Jurkat, Clone E6-1 (cell line): Measurements from ENCODE around the gene MGLL.
"Not testable (repeated sequence)": the region's sequence is repeated elsewhere in the genome, so short reads cannot be mapped to it uniquely, and the experiment has no call there.

ENCODE experiments used
- DNase-seq: peaks from one replicate; pipeline ENCODE4 v3.0.0-alpha.2; 2011; ENCODE audit warnings: low read depth, low spot score
- H3K4me3 ChIP-seq: 2 replicates; pipeline ENCODE4 v1.5.1; 2011; ENCODE audit warnings: mild to moderate bottlenecking, low read length, control low read depth, moderate library complexity

Gene MGLL

DNA sequence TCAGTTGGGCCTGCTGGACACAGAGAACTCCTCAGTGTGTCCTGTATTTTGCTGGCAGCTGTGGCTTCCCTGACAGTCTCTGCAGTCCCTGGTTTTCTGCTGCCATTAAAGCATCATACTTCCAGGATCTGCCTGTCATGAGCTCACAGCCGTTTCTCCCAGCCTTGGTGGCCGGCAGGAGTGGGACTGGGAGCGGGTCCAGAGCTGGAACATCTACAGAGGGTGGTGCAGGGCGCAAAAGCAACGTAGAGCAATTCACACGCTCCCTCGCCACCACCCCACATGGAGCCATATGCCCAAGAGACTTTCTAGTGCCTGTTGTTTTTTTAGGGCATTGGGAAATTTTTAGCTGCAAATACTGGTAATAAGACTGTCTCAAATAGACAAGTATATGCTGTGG is 116.0 kb downstream of the MGLL start:
- DNase-seq = no peak
- H3K4me3 ChIP-seq = no peak overlapping the region

DNA sequence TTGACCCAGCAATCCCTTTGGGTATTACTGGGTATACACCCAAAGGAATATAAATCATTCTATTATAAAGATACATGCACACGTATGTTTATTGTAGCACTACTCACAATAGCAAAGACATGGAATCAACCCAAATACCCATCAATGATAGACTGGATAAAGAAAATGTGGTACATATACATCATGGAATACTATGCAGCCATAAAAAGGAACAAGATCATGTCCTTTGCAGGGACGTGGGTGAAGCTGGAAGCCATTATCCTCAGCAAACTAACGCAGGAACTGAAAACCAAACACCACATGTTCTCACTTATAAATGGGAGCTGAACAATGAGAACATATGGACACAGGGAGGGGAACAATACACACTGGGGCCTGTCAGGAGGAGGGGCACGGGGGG is 117.5 kb downstream of the MGLL start:
- H3K4me3 ChIP-seq, DNase-seq: not testable (repeated sequence)

DNA sequence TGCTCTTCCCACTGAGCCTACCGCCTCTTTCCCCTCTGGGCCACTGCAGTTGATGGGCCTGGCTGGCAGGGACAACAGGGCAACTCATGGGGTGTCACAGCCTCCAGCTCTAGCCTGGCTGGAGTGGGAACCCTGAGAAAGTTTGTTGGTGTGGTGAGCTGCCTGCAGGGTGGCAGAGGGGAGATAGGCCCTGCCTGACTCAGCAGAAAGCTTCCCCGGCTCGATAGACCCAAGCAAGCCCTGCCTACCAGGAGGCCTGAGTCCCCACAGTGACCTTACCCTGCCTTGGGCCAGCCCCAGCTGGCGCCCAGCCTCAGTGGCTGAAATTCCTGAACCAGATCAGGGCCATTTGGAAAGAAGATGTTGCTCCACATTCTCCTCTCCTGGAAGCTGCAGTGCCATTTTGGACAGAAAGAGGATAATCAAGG is 120.2 kb downstream of the MGLL start:
- H3K4me3 ChIP-seq = no peak overlapping the region
- no peak for DNase-seq

DNA sequence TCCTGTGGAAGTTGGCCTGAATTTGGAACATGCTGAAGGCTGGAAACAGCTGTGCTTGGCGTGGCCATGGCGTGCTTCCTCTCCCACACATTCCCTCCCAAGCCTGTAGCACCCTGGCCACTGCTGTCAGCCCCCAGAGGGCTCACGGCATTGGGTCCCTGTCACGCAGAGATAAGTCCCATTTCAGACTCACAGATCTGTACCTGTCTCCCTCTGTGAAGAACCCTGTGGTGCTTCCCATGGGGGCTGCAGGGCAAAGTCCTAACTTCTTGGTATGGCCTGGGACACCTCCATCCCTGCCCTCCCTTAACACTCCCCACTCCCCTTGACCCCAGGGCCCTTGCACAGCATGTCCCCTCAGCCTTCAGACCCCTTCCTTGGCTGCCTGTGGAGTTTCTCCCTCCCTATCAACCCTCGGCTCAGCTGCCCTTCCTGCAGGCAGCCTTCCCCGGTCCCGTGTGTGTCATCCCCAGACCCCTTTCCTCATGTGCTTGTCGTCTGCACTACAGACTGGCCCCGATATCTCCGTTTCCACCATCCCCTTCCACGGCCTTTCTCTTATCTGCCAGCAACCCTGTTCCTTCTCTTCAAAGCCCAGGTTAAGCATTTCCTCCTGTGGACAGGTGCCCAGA is 120.9 kb downstream of the MGLL start:
- no peak overlapping the region for H3K4me3 ChIP-seq
- DNase-seq = no peak

GRCh38 chr3:127700406-127700805 is 121.9 kb downstream of the MGLL start:
- no peak overlapping the region for H3K4me3 ChIP-seq
- DNase-seq = no peak

DNA sequence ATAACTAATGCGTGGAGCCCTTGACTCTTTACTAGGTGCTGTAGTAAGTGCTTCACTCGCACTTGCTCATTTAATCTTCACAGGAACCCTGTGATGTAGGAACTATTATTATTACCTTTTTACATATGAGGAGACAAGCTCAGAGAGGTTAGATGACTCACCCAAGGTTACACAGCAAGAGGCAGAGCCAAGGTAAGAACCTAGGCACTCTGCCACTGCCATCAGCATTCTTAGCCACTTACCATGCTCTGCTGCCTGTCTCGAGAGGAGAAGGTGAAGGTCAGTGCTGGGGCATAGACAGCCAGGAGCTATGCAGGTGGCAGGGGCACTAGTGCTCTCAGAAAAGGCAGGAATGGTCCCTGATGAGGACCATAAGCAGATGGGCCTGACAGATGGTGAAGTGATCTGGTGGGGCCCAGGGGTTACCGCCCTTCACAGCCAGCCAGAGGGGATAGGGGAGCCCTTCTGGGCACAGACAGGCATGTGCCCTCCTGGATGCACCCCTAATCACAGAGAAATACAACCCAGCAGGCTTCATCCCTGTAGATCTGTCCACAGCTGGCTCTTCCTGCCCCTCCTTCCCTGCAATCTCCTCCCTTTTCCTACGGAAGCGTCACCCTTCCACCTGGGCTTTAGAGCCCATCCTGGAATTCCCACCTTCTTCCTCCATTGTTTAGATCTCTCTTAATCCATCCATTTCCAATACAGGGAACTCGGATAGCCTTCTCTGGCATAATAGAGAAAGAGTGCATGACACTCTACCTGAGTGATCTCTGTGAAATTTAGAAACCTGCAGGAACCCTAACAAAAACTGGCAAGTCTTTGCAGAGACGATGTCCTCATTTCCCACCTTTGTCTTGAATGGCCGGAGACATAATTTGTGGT is 122.7 kb downstream of the MGLL start:
- H3K4me3 ChIP-seq = no peak overlapping the region
- DNase-seq = no peak

DNA sequence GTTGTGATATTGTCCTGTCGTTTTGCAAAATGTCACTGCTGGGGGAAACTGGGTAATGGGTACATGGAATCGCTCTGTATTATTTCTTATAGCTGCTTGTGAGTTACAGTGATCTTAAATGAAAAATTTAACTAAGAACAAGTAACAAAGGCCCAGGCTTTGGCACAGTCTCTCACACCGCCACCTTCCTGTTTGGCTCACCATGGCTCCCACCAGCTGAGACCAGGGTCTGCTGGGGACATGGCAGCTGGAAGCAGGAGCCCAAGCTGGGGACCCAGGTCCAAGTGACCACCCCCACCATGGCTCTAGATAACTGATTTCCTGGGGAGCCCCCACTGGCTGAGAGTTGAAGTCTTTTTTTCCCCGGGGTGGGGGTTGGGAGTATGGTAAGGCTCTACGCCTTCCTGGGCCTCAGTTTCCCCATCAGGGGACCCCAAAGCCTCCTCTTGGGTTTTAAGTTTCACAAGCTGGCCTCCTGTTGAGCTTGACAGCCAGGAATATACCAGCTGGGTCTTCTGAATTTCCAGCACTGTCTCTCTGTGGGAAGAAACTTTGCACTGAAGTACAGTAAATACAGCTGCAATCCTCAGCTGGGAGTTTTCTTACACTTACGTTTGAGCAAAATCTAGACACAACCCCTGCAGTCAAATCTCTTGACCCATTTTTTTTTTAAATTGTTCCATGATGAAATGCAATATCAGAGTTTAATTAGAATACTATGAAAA is 123.5 kb downstream of the MGLL start:
- no peak overlapping the region for H3K4me3 ChIP-seq
- no peak for DNase-seq

DNA sequence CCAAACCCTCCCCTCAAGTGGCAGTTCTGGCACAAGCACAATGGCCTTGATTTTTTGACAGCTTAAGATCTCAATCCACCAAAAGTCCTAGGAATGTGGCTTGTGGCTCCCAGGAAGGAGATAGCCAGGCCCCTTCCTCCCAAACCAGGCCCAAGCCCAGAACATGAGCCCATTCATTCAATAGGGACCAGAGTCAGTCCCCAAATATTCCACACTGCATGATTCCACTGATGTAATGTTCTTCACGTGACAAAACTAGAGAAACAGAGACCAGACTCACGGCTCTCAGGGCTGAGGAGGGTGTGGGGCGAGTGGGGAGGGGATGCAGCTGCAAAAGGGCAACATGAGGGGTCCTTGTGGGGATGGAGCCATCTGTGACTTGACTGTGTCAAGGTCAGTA is 124.0 kb downstream of the MGLL start:
- DNase-seq = no peak
- no peak overlapping the region for H3K4me3 ChIP-seq

- H3K4me3 ChIP-seq = peak overlapping the region; percentile 37
- DNase-seq = peak; percentile 72
Measured at GRCh38 chr3:127697551-127698240, 124.6 kb downstream of the MGLL start.

DNA sequence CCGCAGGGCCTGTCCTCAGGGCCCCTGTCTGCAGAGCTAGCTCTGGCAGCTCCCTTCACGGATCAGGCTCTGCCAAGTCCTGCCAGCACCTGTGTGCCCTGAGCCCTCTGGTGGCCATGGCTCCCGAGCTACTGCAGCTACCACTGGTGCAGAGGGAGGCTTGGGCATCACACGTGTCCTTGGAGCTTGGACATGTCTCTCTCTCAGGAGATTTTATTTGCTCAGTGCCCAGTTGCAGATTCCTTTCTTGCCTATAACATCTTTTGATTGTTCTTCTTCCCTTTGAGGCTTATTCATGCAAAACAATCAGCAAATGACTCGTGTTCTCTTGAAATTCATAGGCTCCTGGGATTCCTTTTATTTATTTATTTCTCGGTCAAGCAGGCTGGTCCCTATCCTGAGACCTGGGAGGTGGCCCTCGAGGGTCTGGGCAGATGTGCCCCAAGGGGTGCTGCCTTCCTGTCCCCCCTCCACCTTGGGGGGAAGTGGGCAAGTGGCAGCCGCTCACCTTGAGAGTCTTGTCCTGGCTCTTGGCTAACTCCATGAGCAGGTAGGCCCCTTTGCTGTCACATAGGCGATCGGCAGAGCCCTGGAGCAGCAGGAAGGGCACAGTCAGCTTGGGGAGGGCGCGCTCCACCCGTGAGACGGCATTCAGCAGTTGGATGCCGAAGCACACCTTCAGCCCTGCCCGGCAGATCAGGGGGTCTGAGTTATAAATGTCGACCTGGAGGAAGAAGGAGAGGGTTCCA is 127.7 kb downstream of the MGLL start:
- DNase-seq = peak; percentile 36

DNA sequence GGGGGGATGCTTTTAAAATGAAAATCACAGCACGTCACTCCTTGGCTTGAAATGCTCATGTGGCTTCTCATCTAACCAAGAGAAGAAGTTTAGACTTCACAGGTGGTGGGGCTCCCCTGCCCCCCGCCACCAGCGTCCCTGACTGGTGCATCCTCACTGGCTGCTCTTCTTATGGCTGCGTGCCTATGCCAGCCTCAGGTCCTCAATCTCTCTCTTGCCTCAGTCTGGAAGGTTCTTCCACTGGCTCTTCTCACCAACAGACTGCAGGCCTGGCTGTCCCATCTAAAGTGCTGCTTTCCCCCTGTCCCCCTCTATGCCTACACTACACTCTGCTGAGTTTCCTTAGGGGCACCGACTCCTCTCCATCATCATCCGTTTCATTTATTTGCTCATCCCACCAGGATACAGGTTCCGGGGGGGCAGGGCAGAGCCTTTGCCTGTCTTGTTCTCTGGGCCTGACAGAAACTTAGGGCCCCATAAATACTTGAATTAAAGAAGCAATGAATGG is 128.9 kb downstream of the MGLL start:
- DNase-seq = no peak
- no peak overlapping the region for H3K4me3 ChIP-seq

More for the DNA sequence above, 127.7 kb downstream of the MGLL start:
- no peak overlapping the region for H3K4me3 ChIP-seq

- no peak for DNase-seq
- H3K4me3 ChIP-seq = no peak overlapping the region
Measured at GRCh38 chr3:127692501-127693335, 129.6 kb downstream of the MGLL start.

DNA sequence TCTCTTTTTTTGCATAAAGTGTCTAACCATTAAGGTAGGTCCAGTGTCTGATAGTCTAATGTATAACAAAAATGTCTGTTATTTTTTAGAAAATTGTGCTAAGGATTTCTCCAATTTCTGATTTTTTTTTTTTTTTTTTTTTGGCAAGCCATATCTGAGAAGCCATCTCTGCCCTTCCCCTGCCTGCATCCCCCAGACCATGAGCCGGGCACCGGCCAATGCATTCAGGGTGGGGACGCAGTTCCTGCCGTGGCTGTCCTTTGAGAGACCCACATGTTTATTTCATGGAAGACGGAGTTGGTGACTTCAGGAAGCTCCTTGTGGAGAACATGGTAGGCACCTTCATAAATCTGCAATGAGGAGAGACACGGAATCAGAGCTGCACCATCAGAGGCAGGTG is 130.3 kb downstream of the MGLL start:
- no peak overlapping the region for H3K4me3 ChIP-seq
- no peak for DNase-seq

GRCh38 chr3:127691489-127691888 is 130.8 kb downstream of the MGLL start:
- no peak for DNase-seq
- no peak overlapping the region for H3K4me3 ChIP-seq

GRCh38 chr3:127690823-127691452 is 131.4 kb downstream of the MGLL start:
- no peak overlapping the region for H3K4me3 ChIP-seq
- DNase-seq = no peak

- no peak overlapping the region for H3K4me3 ChIP-seq
- DNase-seq = no peak
Measured at GRCh38 chr3:127690106-127690505, 132.2 kb downstream of the MGLL start.

- DNase-seq = no peak
- no peak overlapping the region for H3K4me3 ChIP-seq
Measured at GRCh38 chr3:127689266-127689860, 133.0 kb downstream of the MGLL start.
